Measurements from ENCODE around the gene INAFM2. TPM values are rescaled to one million over a fixed set of nuclear protein-coding genes. Genes with fewer than 3 reads are reported as not detected.

INAFM2 gene
- total RNA-seq, 1 experiment from 2014 or later = 15.7 TPM

- DNase-seq (ENCODE audit: low spot score) = no peak
These were observed 20.7 kb downstream of the INAFM2 start for GRCh38 chr15:40344217-40344616.

GRCh38 chr15:40344631-40345120 is 21.2 kb downstream of the INAFM2 start:
- DNase-seq (ENCODE audit: low spot score) = peak; percentile 56

GRCh38 chr15:40345225-40345866 is 21.9 kb downstream of the INAFM2 start:
- DNase-seq (ENCODE audit: low spot score) = no peak

GRCh38 chr15:40345867-40346578 is 22.5 kb downstream of the INAFM2 start:
- no peak for DNase-seq (ENCODE audit: low spot score)

GRCh38 chr15:40346579-40347558 is 23.4 kb downstream of the INAFM2 start:
- DNase-seq (ENCODE audit: low spot score) = no peak

- DNase-seq (ENCODE audit: low spot score) = no peak
These were observed 24.3 kb downstream of the INAFM2 start for GRCh38 chr15:40347559-40348473.

GRCh38 chr15:40348474-40348870 is 25.0 kb downstream of the INAFM2 start:
- DNase-seq (ENCODE audit: low spot score) = no peak

- DNase-seq (ENCODE audit: low spot score) = no peak
These were observed 25.7 kb downstream of the INAFM2 start for GRCh38 chr15:40349163-40349562.

- no peak for DNase-seq (ENCODE audit: low spot score)
These were observed 28.9 kb downstream of the INAFM2 start for GRCh38 chr15:40352281-40352901.

- no peak for DNase-seq (ENCODE audit: low spot score)
These were observed 30.2 kb downstream of the INAFM2 start for GRCh38 chr15:40353697-40354096.

GRCh38 chr15:40354408-40355171 is 31.1 kb downstream of the INAFM2 start:
- DNase-seq (ENCODE audit: low spot score) = peak; percentile 48

GRCh38 chr15:40355976-40356585 is 32.6 kb downstream of the INAFM2 start:
- DNase-seq (ENCODE audit: low spot score) = no peak

- DNase-seq (ENCODE audit: low spot score) = no peak
These were observed 33.8 kb downstream of the INAFM2 start for GRCh38 chr15:40357246-40357645.

GRCh38 chr15:40357723-40358470 is 34.4 kb downstream of the INAFM2 start, which contains the start of gene DISP2:
TSS of gene DISP2 (plus strand) at chr15:40358219. CDS start at chr15:40358322, 103 bp downstream.
- peak; percentile 56 for DNase-seq (ENCODE audit: low spot score)

- DNase-seq (ENCODE audit: low spot score) = no peak
These were observed 35.2 kb downstream of the INAFM2 start for GRCh38 chr15:40358471-40359353.

GRCh38 chr15:40360015-40360414 is 36.5 kb downstream of the INAFM2 start:
- no peak for DNase-seq (ENCODE audit: low spot score)

- DNase-seq (ENCODE audit: low spot score) = no peak
These were observed 38.1 kb downstream of the INAFM2 start for GRCh38 chr15:40361640-40362039.

Data from H4 (cell line).